Measurements from ENCODE around the gene CSNK1G3.
A peak's percentile ranks its signal among the peaks of the same experiment; 100 is the strongest.
"Not testable (repeated sequence)": the region's sequence is repeated elsewhere in the genome, so short reads cannot be mapped to it uniquely, and the experiment has no call there.

Gene CSNK1G3

GRCh38 chr5:123628860-123629544, 117.0 kb downstream of the CSNK1G3 start:
- no peak for DNase-seq
- peaks cover 4 to 38% (median 11%) of the 10 kb centered on the region in 5 experiments for H3K9me3 ChIP-seq (ENCODE audit: control extremely low read depth in 1 of 5, control insufficient read depth in 4 of 5, insufficient read depth in 2 of 5, low read depth in 1 of 5, low read length in 4 of 5)
- ChIA-PET POLR2A (no interaction called here), CTCF (interaction anchor here (1.7 kb wide), 1 partner anchor 9 kb away, joined by 4 read pairs; no protein-coding TSS in a partner anchor)
- no peaks in the 10 kb centered on the region for H3K4me1 ChIP-seq (ENCODE audit: control extremely low read depth in 1 of 4, control insufficient read depth in 4 of 4, insufficient read depth in 4 of 4, low read length in 3 of 4)
- no peak overlapping the region for H3K27ac ChIP-seq (ENCODE audit: insufficient read depth in 1 of 2, low read depth in 1 of 2, low read length in 2 of 2, poor library complexity in 1 of 2, severe bottlenecking in 2 of 2)
- WGBS (ENCODE audit: insufficient coverage) = 91% methylated on average over 8 of the region's 10 CpGs
- no peaks in the 10 kb centered on the region for H3K36me3 ChIP-seq (ENCODE audit: control insufficient read depth in 4 of 4, insufficient read depth in 4 of 4, low read length in 3 of 4)
- H3K27me3 ChIP-seq (replicated peaks in 2 of 5; ENCODE audit: control insufficient read depth in 4 of 5, insufficient read depth in 5 of 5, low read length in 4 of 5) = no peaks in the 10 kb centered on the region
- H3K4me3 ChIP-seq (ENCODE audit: control insufficient read depth in 1 of 7, extremely low read depth in 1 of 7, insufficient read depth in 4 of 7, low read depth in 2 of 7, low read length in 6 of 7) = no peak overlapping the region

DNA sequence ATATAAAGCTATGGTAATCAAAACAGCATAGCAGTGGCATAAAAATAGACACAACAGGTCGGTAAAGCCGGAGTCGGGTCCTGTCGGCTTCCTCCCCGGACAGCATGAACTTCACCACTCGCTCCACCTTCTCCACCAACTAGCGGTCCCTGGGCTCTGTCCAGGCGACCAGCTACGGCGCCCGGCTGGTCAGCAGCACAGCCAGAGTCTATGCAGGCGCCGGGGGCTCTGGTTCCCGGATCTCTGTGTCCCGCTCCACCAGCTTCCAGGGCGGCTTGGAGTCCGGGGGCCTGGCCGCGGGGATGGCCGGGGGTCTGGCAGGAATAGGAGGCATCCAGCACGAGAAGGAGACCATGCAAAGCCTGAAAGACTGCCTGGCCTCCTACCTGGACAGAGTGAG, 124.0 kb downstream of the CSNK1G3 start:
- no peaks in the 10 kb centered on the region for H3K4me1 ChIP-seq (ENCODE audit: control extremely low read depth in 1 of 4, control insufficient read depth in 4 of 4, insufficient read depth in 4 of 4, low read length in 3 of 4)
- no peak for DNase-seq
- H3K36me3 ChIP-seq (ENCODE audit: control insufficient read depth in 4 of 4, insufficient read depth in 4 of 4, low read length in 3 of 4) = no peaks in the 10 kb centered on the region
- H3K4me3 ChIP-seq (ENCODE audit: control insufficient read depth in 1 of 7, extremely low read depth in 1 of 7, insufficient read depth in 4 of 7, low read depth in 2 of 7, low read length in 6 of 7) = no peak overlapping the region
- H3K27me3 ChIP-seq (replicated peaks in 2 of 5; ENCODE audit: control insufficient read depth in 4 of 5, insufficient read depth in 5 of 5, low read length in 4 of 5) = no peaks in the 10 kb centered on the region
- H3K27ac ChIP-seq (ENCODE audit: insufficient read depth in 1 of 2, low read depth in 1 of 2, low read length in 2 of 2, poor library complexity in 1 of 2, severe bottlenecking in 2 of 2) = no peak overlapping the region
- H3K9me3 ChIP-seq (ENCODE audit: control extremely low read depth in 1 of 5, control insufficient read depth in 4 of 5, insufficient read depth in 2 of 5, low read depth in 1 of 5, low read length in 4 of 5) = peaks cover 0 to 9% (median 0%) of the 10 kb centered on the region in 5 experiments
- 98% methylated on average over 21 of the region's 21 CpGs for WGBS (ENCODE audit: insufficient coverage)
- POLR2A ChIA-PET = no interaction called here
- CTCF ChIA-PET = no interaction called here

DNA sequence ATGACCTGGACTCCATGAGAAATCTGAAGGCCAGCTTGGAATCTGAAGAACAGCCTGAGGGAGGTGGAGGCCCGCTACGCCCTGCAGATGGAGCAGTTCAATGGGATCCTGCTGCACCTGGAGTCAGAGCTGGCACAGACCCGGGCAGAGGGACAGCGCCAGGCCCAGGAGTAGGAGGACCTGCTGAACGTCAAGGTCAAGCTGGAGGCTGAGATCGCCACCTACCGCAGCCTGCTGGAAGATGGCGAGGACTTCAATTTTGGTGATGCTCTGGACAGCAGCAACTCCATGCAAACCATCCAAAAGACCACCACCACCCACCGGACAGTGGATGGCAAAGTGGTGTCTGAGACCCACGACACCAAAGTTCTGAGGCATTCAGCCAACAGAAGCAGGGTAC, 125.1 kb downstream of the CSNK1G3 start:
- H3K27ac ChIP-seq (ENCODE audit: insufficient read depth in 1 of 2, low read depth in 1 of 2, low read length in 2 of 2, poor library complexity in 1 of 2, severe bottlenecking in 2 of 2); POLR2A ChIA-PET; H3K36me3 ChIP-seq (ENCODE audit: control insufficient read depth in 4 of 4, insufficient read depth in 4 of 4, low read length in 3 of 4); H3K4me1 ChIP-seq (ENCODE audit: control extremely low read depth in 1 of 4, control insufficient read depth in 4 of 4, insufficient read depth in 4 of 4, low read length in 3 of 4); DNase-seq; CTCF ChIA-PET; H3K9me3 ChIP-seq (ENCODE audit: control extremely low read depth in 1 of 5, control insufficient read depth in 4 of 5, insufficient read depth in 2 of 5, low read depth in 1 of 5, low read length in 4 of 5); H3K27me3 ChIP-seq (replicated peaks in 2 of 5; ENCODE audit: control insufficient read depth in 4 of 5, insufficient read depth in 5 of 5, low read length in 4 of 5); H3K4me3 ChIP-seq (ENCODE audit: control insufficient read depth in 1 of 7, extremely low read depth in 1 of 7, insufficient read depth in 4 of 7, low read depth in 2 of 7, low read length in 6 of 7): not testable (repeated sequence)
- 96% methylated on average over 6 of the region's 10 CpGs for WGBS (ENCODE audit: insufficient coverage)

DNA sequence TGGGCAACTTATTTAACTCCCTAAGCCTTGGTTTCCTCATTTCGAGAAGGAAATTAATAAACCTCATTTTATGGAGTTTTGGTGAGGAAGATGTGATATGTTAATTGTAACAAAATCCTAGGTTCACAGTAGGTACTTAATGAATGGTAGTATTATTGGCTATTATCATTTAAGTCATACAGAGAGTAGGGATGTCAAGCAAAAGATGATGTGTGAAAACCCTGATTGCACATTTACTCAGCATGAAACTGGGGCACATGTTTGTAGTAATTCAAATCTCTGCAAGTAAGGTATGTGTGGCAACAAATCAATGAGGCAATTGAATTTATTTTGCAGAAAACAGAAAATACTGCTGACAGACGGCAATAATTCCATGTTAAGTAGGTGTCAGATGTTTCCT, 127.3 kb downstream of the CSNK1G3 start:
- 100% methylated on average over 1 of the region's 2 CpGs for WGBS (ENCODE audit: insufficient coverage)
- POLR2A ChIA-PET = no interaction called here
- CTCF ChIA-PET = no interaction called here

DNA sequence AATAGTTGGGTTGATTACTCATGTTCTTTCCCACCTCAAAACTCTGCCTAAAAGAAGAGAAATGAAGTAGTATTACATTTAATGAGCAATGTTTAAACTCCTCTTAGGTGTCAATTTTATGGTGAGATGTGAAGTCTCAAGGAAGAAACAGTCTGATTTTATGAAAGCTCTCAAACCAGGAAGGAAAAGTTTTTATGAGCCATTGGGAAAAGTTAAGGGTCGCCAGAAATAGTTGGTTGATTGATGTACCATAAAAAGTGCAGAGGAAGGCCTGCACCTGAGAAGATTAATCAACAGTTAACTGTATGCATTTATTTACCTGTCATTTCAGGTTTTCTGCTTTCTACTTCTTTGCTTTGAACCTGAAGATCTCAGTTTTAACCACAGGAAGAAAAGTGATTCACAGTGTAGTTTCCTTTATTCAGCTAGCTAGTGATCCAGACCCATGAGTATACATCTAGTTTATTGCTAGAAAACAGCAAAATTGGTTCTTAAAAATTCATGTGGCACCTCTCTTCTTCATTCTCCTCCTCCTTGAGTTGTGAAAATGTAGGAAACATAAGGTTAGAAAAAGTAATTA, 133.1 kb downstream of the CSNK1G3 start:
- Histone ChIP-seq H3K9me3 (ENCODE audit: control extremely low read depth in 1 of 5, control insufficient read depth in 4 of 5, insufficient read depth in 2 of 5, low read depth in 1 of 5, low read length in 4 of 5) (no peaks in the 10 kb centered on the region), H3K36me3 (ENCODE audit: control insufficient read depth in 4 of 4, insufficient read depth in 4 of 4, low read length in 3 of 4) (no peaks in the 10 kb centered on the region), H3K27ac (ENCODE audit: insufficient read depth in 1 of 2, low read depth in 1 of 2, low read length in 2 of 2, poor library complexity in 1 of 2, severe bottlenecking in 2 of 2) (no peak overlapping the region), H3K4me3 (ENCODE audit: control insufficient read depth in 1 of 7, extremely low read depth in 1 of 7, insufficient read depth in 4 of 7, low read depth in 2 of 7, low read length in 6 of 7) (no peak overlapping the region), H3K27me3 (replicated peaks in 2 of 5; ENCODE audit: control insufficient read depth in 4 of 5, insufficient read depth in 5 of 5, low read length in 4 of 5) (no peaks in the 10 kb centered on the region), H3K4me1 (ENCODE audit: control extremely low read depth in 1 of 4, control insufficient read depth in 4 of 4, insufficient read depth in 4 of 4, low read length in 3 of 4) (no peaks in the 10 kb centered on the region)
- POLR2A ChIA-PET = no interaction called here
- WGBS (ENCODE audit: insufficient coverage) = 40% methylated on average over 1 of the region's 1 CpG
- DNase-seq = no peak
- CTCF ChIA-PET = no interaction called here

More for the DNA sequence above, 127.3 kb downstream of the CSNK1G3 start:
- Histone ChIP-seq H3K4me3 (ENCODE audit: control insufficient read depth in 1 of 7, extremely low read depth in 1 of 7, insufficient read depth in 4 of 7, low read depth in 2 of 7, low read length in 6 of 7) (no peak overlapping the region), H3K9me3 (ENCODE audit: control extremely low read depth in 1 of 5, control insufficient read depth in 4 of 5, insufficient read depth in 2 of 5, low read depth in 1 of 5, low read length in 4 of 5) (peaks cover 0 to 3% (median 0%) of the 10 kb centered on the region in 5 experiments), H3K27me3 (replicated peaks in 2 of 5; ENCODE audit: control insufficient read depth in 4 of 5, insufficient read depth in 5 of 5, low read length in 4 of 5) (no peaks in the 10 kb centered on the region), H3K36me3 (ENCODE audit: control insufficient read depth in 4 of 4, insufficient read depth in 4 of 4, low read length in 3 of 4) (no peaks in the 10 kb centered on the region), H3K4me1 (ENCODE audit: control extremely low read depth in 1 of 4, control insufficient read depth in 4 of 4, insufficient read depth in 4 of 4, low read length in 3 of 4) (no peaks in the 10 kb centered on the region), H3K27ac (ENCODE audit: insufficient read depth in 1 of 2, low read depth in 1 of 2, low read length in 2 of 2, poor library complexity in 1 of 2, severe bottlenecking in 2 of 2) (no peak overlapping the region)
- no peak for DNase-seq

- H3K9me3 ChIP-seq (ENCODE audit: control extremely low read depth in 1 of 5, control insufficient read depth in 4 of 5, insufficient read depth in 2 of 5, low read depth in 1 of 5, low read length in 4 of 5) = no peaks in the 10 kb centered on the region
- no peak overlapping the region for H3K4me3 ChIP-seq (ENCODE audit: control insufficient read depth in 1 of 7, extremely low read depth in 1 of 7, insufficient read depth in 4 of 7, low read depth in 2 of 7, low read length in 6 of 7)
- WGBS (ENCODE audit: insufficient coverage) = no CpG with 5 or more reads among the region's 1 CpG
- ChIA-PET POLR2A (no interaction called here), CTCF (no interaction called here)
- no peak overlapping the region for H3K27ac ChIP-seq (ENCODE audit: insufficient read depth in 1 of 2, low read depth in 1 of 2, low read length in 2 of 2, poor library complexity in 1 of 2, severe bottlenecking in 2 of 2)
- no peaks in the 10 kb centered on the region for H3K4me1 ChIP-seq (ENCODE audit: control extremely low read depth in 1 of 4, control insufficient read depth in 4 of 4, insufficient read depth in 4 of 4, low read length in 3 of 4)
- DNase-seq = peak in 1 of 3 donors; percentile 4
- H3K36me3 ChIP-seq (ENCODE audit: control insufficient read depth in 4 of 4, insufficient read depth in 4 of 4, low read length in 3 of 4) = no peaks in the 10 kb centered on the region
- no peaks in the 10 kb centered on the region for H3K27me3 ChIP-seq (replicated peaks in 2 of 5; ENCODE audit: control insufficient read depth in 4 of 5, insufficient read depth in 5 of 5, low read length in 4 of 5)
Observed at GRCh38 chr5:123647066-123647465, 135.1 kb downstream of the CSNK1G3 start.

DNA sequence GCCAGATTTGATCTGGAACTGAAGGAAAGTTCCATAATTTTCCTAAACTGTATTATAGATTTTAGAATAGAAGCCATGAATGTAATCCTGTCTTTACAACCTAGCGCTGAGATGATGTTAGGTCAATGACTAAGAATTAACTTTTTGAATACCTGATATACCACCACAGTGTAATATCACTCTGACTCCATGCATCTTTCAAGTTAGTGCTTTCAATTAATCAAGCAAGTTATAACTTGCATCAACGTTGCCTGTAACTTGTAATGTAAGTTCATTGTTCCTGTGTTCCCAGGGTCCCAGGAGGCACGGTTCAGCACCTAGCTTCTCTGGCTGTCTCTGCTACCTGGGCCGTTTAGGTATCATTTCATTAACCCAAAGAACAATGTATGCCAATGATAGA, 139.3 kb downstream of the CSNK1G3 start:
- DNase-seq = no peak
- ChIA-PET CTCF (interaction anchor here (0.6 kb wide), 2 partner anchors 20 to 968 kb away, joined by 3 read pairs; no protein-coding TSS in a partner anchor), POLR2A (no interaction called here)
- Histone ChIP-seq H3K4me3 (ENCODE audit: control insufficient read depth in 1 of 7, extremely low read depth in 1 of 7, insufficient read depth in 4 of 7, low read depth in 2 of 7, low read length in 6 of 7) (no peak overlapping the region), H3K4me1 (ENCODE audit: control extremely low read depth in 1 of 4, control insufficient read depth in 4 of 4, insufficient read depth in 4 of 4, low read length in 3 of 4) (no peaks in the 10 kb centered on the region), H3K27me3 (replicated peaks in 2 of 5; ENCODE audit: control insufficient read depth in 4 of 5, insufficient read depth in 5 of 5, low read length in 4 of 5) (no peaks in the 10 kb centered on the region), H3K27ac (ENCODE audit: insufficient read depth in 1 of 2, low read depth in 1 of 2, low read length in 2 of 2, poor library complexity in 1 of 2, severe bottlenecking in 2 of 2) (no peak overlapping the region), H3K36me3 (ENCODE audit: control insufficient read depth in 4 of 4, insufficient read depth in 4 of 4, low read length in 3 of 4) (no peaks in the 10 kb centered on the region), H3K9me3 (ENCODE audit: control extremely low read depth in 1 of 5, control insufficient read depth in 4 of 5, insufficient read depth in 2 of 5, low read depth in 1 of 5, low read length in 4 of 5) (no peaks in the 10 kb centered on the region)
- 93% methylated on average over 3 of the region's 4 CpGs for WGBS (ENCODE audit: insufficient coverage)
